Measurements from ENCODE around the gene DYNLT2B. TPM values are rescaled to one million over a fixed set of nuclear protein-coding genes. Genes with fewer than 3 reads are reported as not detected.

DYNLT2B gene
- total and polyA plus RNA-seq, 2 experiments from 2014 or later: 10.9 to 23.5 TPM

GRCh38 chr3:196255776-196256175 is 62.3 kb downstream of the DYNLT2B start:
- H3K27me3 ChIP-seq: no peaks in the 10 kb centered on the region
- no peaks in the 10 kb centered on the region for H3K9me3 ChIP-seq (ENCODE audit: low read depth)
- no peak for DNase-seq (ENCODE audit: low spot score)
- H3K79me2 ChIP-seq: peaks cover 25% of the 10 kb centered on the region
- no peak overlapping the region for H3K27ac ChIP-seq
- H4K20me1 ChIP-seq (ENCODE audit: insufficient read depth, poor library complexity, severe bottlenecking): no peaks in the 10 kb centered on the region
- H3K4me3 ChIP-seq: no peak overlapping the region
- no peaks in the 10 kb centered on the region for H3K4me1 ChIP-seq (ENCODE audit: insufficient read depth)
- no peak overlapping the region for H2AFZ ChIP-seq
- H3K36me3 ChIP-seq (replicated peaks; ENCODE audit: insufficient read depth, low read depth): no peaks in the 10 kb centered on the region
- H3K9me2 ChIP-seq (replicated peaks; ENCODE audit: insufficient read depth): no peaks in the 10 kb centered on the region
- no peak overlapping the region for H3K4me2 ChIP-seq
- 72% methylated on average over 1 of the region's 1 CpG for WGBS (ENCODE audit: low lambda C conversion rate, missing lambda C conversion rate)
- no peak for TF ChIP-seq EZH2 (IDR thresholded peaks at IDR 0.05; ENCODE audit: borderline replicate concordance)
- TF ChIP-seq, protein P1, sequence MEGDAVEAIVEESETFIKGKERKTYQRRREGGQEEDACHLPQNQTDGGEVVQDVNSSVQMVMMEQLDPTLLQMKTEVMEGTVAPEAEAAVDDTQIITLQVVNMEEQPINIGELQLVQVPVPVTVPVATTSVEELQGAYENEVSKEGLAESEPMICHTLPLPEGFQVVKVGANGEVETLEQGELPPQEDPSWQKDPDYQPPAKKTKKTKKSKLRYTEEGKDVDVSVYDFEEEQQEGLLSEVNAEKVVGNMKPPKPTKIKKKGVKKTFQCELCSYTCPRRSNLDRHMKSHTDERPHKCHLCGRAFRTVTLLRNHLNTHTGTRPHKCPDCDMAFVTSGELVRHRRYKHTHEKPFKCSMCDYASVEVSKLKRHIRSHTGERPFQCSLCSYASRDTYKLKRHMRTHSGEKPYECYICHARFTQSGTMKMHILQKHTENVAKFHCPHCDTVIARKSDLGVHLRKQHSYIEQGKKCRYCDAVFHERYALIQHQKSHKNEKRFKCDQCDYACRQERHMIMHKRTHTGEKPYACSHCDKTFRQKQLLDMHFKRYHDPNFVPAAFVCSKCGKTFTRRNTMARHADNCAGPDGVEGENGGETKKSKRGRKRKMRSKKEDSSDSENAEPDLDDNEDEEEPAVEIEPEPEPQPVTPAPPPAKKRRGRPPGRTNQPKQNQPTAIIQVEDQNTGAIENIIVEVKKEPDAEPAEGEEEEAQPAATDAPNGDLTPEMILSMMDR (IDR thresholded peaks at IDR 0.05; ENCODE audit: poor library complexity): no peak

DNA sequence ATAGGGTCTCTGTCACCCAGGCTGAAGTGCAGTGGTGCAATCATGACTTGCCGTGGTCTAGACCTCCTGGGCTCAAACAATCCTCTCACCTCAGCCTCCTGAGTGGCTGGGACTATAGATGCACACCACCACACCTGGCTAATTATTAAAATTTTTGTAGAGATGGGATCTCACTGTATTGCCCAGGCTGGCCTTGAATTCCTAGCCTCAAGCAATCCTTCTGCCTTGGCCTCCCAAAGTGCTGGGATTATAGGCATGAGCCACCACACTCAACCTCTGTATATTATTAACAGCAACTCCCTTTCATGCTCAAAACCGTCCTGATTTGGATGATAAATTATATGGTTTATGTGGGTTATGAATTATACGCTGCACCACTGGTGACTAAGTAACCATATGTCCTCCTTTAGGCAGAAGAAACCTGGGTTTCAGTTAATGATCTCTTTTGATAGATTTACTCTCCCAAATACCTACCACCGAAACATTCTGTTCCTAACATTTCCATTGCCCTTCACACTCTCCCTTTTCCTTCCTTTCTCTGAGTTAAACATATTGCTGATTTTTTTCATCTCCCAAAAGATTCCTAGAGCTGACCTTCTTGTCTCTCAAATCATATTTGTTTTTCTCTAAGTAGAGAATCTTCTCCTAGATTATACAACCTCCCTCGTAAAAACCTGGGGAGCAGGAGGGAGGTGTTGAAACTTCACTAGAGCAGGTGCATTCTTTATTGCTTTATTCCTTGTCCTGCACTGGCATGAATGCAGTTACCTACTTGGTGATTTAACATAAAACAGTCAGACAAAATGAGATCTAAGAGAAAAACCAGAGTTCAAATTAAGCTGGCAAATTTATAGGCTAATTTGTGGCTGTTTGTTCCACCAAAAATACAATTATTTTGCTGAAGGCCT is 63.4 kb downstream of the DYNLT2B start:
- no peak for DNase-seq (ENCODE audit: low spot score)
- Histone ChIP-seq H3K9me3 (ENCODE audit: low read depth) (no peaks in the 10 kb centered on the region), H3K9me2 (replicated peaks; ENCODE audit: insufficient read depth) (no peaks in the 10 kb centered on the region), H3K4me1 (ENCODE audit: insufficient read depth) (no peaks in the 10 kb centered on the region), H4K20me1 (ENCODE audit: insufficient read depth, poor library complexity, severe bottlenecking) (no peaks in the 10 kb centered on the region), H3K36me3 (replicated peaks; ENCODE audit: insufficient read depth, low read depth) (no peaks in the 10 kb centered on the region), H3K4me2 (no peak overlapping the region), H2AFZ (no peak overlapping the region), H3K79me2 (peaks cover 16% of the 10 kb centered on the region), H3K27ac (no peak overlapping the region), H3K4me3 (no peak overlapping the region), H3K27me3 (no peaks in the 10 kb centered on the region)
- 81% methylated on average over 5 of the region's 5 CpGs for WGBS (ENCODE audit: low lambda C conversion rate, missing lambda C conversion rate)
- TF ChIP-seq EZH2phosphoT487 (IDR thresholded peaks at IDR 0.05; ENCODE audit: low read depth, severe bottlenecking, unreplicated experiment) (no peak), EZH2 (IDR thresholded peaks at IDR 0.05; ENCODE audit: borderline replicate concordance) (no peak)
- TF ChIP-seq, protein P1 (IDR thresholded peaks at IDR 0.05; ENCODE audit: poor library complexity): no peak

- no peaks in the 10 kb centered on the region for H4K20me1 ChIP-seq (ENCODE audit: insufficient read depth, poor library complexity, severe bottlenecking)
- no peaks in the 10 kb centered on the region for H3K27me3 ChIP-seq
- no peaks in the 10 kb centered on the region for H3K9me2 ChIP-seq (replicated peaks; ENCODE audit: insufficient read depth)
- no peaks in the 10 kb centered on the region for H3K4me1 ChIP-seq (ENCODE audit: insufficient read depth)
- TF ChIP-seq EZH2phosphoT487 (IDR thresholded peaks at IDR 0.05; ENCODE audit: low read depth, severe bottlenecking, unreplicated experiment) (no peak), EZH2 (IDR thresholded peaks at IDR 0.05; ENCODE audit: borderline replicate concordance) (no peak)
- TF ChIP-seq, protein P1 (IDR thresholded peaks at IDR 0.05; ENCODE audit: poor library complexity): no peak
- H3K79me2 ChIP-seq: peaks cover 13% of the 10 kb centered on the region
- no peak overlapping the region for H3K4me2 ChIP-seq
- H2AFZ ChIP-seq: no peak overlapping the region
- no peaks in the 10 kb centered on the region for H3K9me3 ChIP-seq (ENCODE audit: low read depth)
- H3K4me3 ChIP-seq: no peak overlapping the region
- no peak for DNase-seq (ENCODE audit: low spot score)
- no peak overlapping the region for H3K27ac ChIP-seq
- H3K36me3 ChIP-seq (replicated peaks; ENCODE audit: insufficient read depth, low read depth): no peaks in the 10 kb centered on the region
- 100% methylated on average over 12 of the region's 16 CpGs for WGBS (ENCODE audit: low lambda C conversion rate, missing lambda C conversion rate)
These were observed 66.1 kb downstream of the DYNLT2B start for GRCh38 chr3:196251918-196252317.
